GM19452 (cell line): ENCODE results near the gene CMSS1.
"Not testable (repeated sequence)": the region's sequence is repeated elsewhere in the genome, so short reads cannot be mapped to it uniquely, and the experiment has no call there.

Experiments
- ATAC-seq: cut with Tn5 transposase; IDR thresholded peaks from one replicate; pipeline ENCODE4 v1.9.1; 2021; ENCODE audit not compliant: unreplicated experiment

Gene CMSS1

GRCh38 chr3:100209169-100209568 is 391.5 kb downstream of the CMSS1 start:
- no peak for ATAC-seq

- ATAC-seq = peak; percentile 91
Measured at GRCh38 chr3:100209948-100210771, 392.5 kb downstream of the CMSS1 start.

- no peak for ATAC-seq
Measured at GRCh38 chr3:100210772-100211135, 393.1 kb downstream of the CMSS1 start.

GRCh38 chr3:100213891-100214573 is 396.4 kb downstream of the CMSS1 start:
- no peak for ATAC-seq

- no peak for ATAC-seq
Measured at GRCh38 chr3:100214574-100214964, 396.9 kb downstream of the CMSS1 start.

GRCh38 chr3:100216713-100217112 is 399.1 kb downstream of the CMSS1 start:
- ATAC-seq = no peak

- no peak for ATAC-seq
Measured at GRCh38 chr3:100221159-100221558, 403.5 kb downstream of the CMSS1 start.

GRCh38 chr3:100225193-100225592 is 407.5 kb downstream of the CMSS1 start:
- no peak for ATAC-seq

- no peak for ATAC-seq
Measured at GRCh38 chr3:100225883-100226282, 408.2 kb downstream of the CMSS1 start.

GRCh38 chr3:100226712-100227429 is 409.2 kb downstream of the CMSS1 start:
- ATAC-seq = no peak

GRCh38 chr3:100227511-100227921 is 409.9 kb downstream of the CMSS1 start:
- no peak for ATAC-seq

- no peak for ATAC-seq
Measured at GRCh38 chr3:100228247-100228646, 410.6 kb downstream of the CMSS1 start.

- ATAC-seq = not testable (repeated sequence)
Measured at GRCh38 chr3:100229188-100229587, 411.5 kb downstream of the CMSS1 start.

GRCh38 chr3:100230710-100231109 is 413.0 kb downstream of the CMSS1 start:
- no peak for ATAC-seq
